GF-D8 (cell line): Measurements from ENCODE around the gene SPCS2.

Experiments
- DNase-seq: peaks from one replicate; lab custom pipeline; 2025; lab: John Stamatoyannopoulos, UW

Gene SPCS2

GRCh38 chr11:74948898-74949752 is at the start of gene SPCS2, which contains the start of gene XRRA1:
Gene SPCS2 (plus strand): TSS chr11:74949266. CDS start chr11:74949286, 20 bp downstream.
Gene XRRA1 (minus strand): TSS chr11:74949091. CDS start chr11:74940878, 8,213 bp downstream.
- peak; percentile 93 for DNase-seq

GRCh38 chr11:74902342-74902741 is 46.7 kb upstream of the SPCS2 start:
- no peak for DNase-seq

- no peak for DNase-seq
Measured at GRCh38 chr11:74905326-74905725, 43.7 kb upstream of the SPCS2 start.

GRCh38 chr11:74909385-74909784 is 39.7 kb upstream of the SPCS2 start:
- no peak for DNase-seq

GRCh38 chr11:74909812-74910211 is 39.3 kb upstream of the SPCS2 start:
- DNase-seq = no peak

GRCh38 chr11:74923125-74923524 is 25.9 kb upstream of the SPCS2 start:
- DNase-seq = no peak

- DNase-seq = no peak
Measured at GRCh38 chr11:74925281-74925680, 23.8 kb upstream of the SPCS2 start.

GRCh38 chr11:74926304-74927030 is 22.6 kb upstream of the SPCS2 start:
- no peak for DNase-seq

- DNase-seq = no peak
Measured at GRCh38 chr11:74927496-74927895, 21.6 kb upstream of the SPCS2 start.

- peak; percentile 36 for DNase-seq
Measured at GRCh38 chr11:74929431-74930363, 19.4 kb upstream of the SPCS2 start.

GRCh38 chr11:74932169-74932568 is 16.9 kb upstream of the SPCS2 start:
- no peak for DNase-seq

- no peak for DNase-seq
Measured at GRCh38 chr11:74932797-74933196, 16.3 kb upstream of the SPCS2 start.

- DNase-seq = no peak
Measured at GRCh38 chr11:74933765-74934164, 15.3 kb upstream of the SPCS2 start.

- no peak for DNase-seq
Measured at GRCh38 chr11:74935285-74935684, 13.8 kb upstream of the SPCS2 start.

GRCh38 chr11:74936087-74936486 is 13.0 kb upstream of the SPCS2 start:
- no peak for DNase-seq

- DNase-seq = no peak
Measured at GRCh38 chr11:74936976-74937375, 12.1 kb upstream of the SPCS2 start.

GRCh38 chr11:74937696-74938475 is 11.2 kb upstream of the SPCS2 start:
- DNase-seq = no peak

GRCh38 chr11:74941492-74941891 is 7.6 kb upstream of the SPCS2 start:
- no peak for DNase-seq

- no peak for DNase-seq
Measured at GRCh38 chr11:74942073-74942759, 6.8 kb upstream of the SPCS2 start.

- DNase-seq = no peak
Measured at GRCh38 chr11:74948546-74948897, 544 bp upstream of the SPCS2 start.

GRCh38 chr11:74949753-74950137 is 679 bp downstream of the SPCS2 start:
- DNase-seq = no peak
